ENCODE data around the gene NIPSNAP2. TPM values are rescaled to one million over a fixed set of nuclear protein-coding genes. Genes with fewer than 3 reads are reported as not detected.
A peak's percentile ranks its signal among the peaks of the same experiment; 100 is the strongest.
"Not testable (repeated sequence)": the region's sequence is repeated elsewhere in the genome, so short reads cannot be mapped to it uniquely, and the experiment has no call there.

Gene NIPSNAP2
- total and polyA plus RNA-seq, 2 of the 13 experiments (the other 11 are each of a cell fraction or from before 2014, with no cell fraction given) = 40.3 to 61.5 TPM

DNA sequence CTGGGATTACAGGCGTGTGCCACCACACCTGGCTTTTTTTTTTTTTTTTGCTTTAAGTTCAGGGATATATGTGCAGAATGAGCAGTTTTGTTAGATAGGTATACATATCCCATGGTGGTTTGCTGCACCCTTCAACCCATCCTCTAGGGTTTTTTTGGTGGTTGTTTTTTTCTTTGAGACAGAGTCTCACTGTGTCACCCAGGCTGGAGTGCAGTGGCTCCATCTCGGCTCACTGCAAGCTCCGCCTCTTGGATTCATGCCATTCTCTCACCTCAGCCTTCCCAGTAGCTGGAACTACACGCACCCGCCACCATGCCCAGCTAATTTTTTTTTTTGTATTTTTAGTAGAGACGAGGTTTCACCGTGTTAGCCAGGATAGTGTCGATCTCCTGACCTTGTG lies 84.4 kb downstream of the NIPSNAP2 start:
- FAIRE-seq; H3K4me3 ChIP-seq (replicated peaks in 1 of 3; ENCODE audit: insufficient read depth in 1 of 3, low read depth in 2 of 3, low read length in 3 of 3); H4K20me1 ChIP-seq (ENCODE audit: insufficient read depth, low read length); CTCF ChIA-PET (ENCODE audit: low intra/inter-chr PET ratio, low total read pairs); H3K9ac ChIP-seq (ENCODE audit: insufficient read depth, low read depth, low read length); H2AFZ ChIP-seq (ENCODE audit: low read length); BruUV-seq (replicated peaks); in situ Hi-C loops (cut with HindIII; ENCODE audit: extremely low pct_ligation_motif_present, low pct_unique_long_range_greater_than_20kb); H3K27me3 ChIP-seq (ENCODE audit: control insufficient read depth in 1 of 2, insufficient read depth in 2 of 2, low read length in 2 of 2); intact Hi-C loops (cut with micrococcal nuclease; ENCODE audit: unreplicated experiment); H3K36me3 ChIP-seq (replicated peaks in 1 of 2; ENCODE audit: control insufficient read depth in 1 of 2, insufficient read depth in 2 of 2, low read length in 2 of 2); H3K9me3 ChIP-seq (ENCODE audit: low read length); TF ChIP-seq NR2F6 (IDR thresholded peaks at IDR 0.05): not testable (repeated sequence)
- peak; percentile 4; the same call in 2 of the 3 replicates for ATAC-seq
- TF ChIP-seq ZBTB3 (CRISPR knock-in tag; IDR thresholded peaks at IDR 0.05; ENCODE audit: borderline replicate concordance, low read depth) (peak; percentile 71; the same call in 1 of the 2 replicates), ZNF431 (CRISPR knock-in tag; IDR thresholded peaks at IDR 0.05; ENCODE audit: borderline replicate concordance, low read depth) (peak; percentile 95; the same call in 1 of the 2 replicates), SALL1 (CRISPR knock-in tag; IDR thresholded peaks at IDR 0.05) (0 out of 2 replicates have a peak, but pooled peaks have one; percentile 23), POLR2AphosphoS5 (IDR thresholded peaks at IDR 0.05; ENCODE audit: low read depth, low read length) (0 out of 2 replicates have a peak, but pooled peaks have one; percentile 8), TBX2 (CRISPR knock-in tag; IDR thresholded peaks at IDR 0.05; ENCODE audit: borderline replicate concordance) (peak; percentile 18; the same call in 1 of the 2 replicates), NR2F6 (CRISPR knock-in tag; IDR thresholded peaks at IDR 0.05) (0 out of 2 replicates have a peak, but pooled peaks have one; percentile 8), DMAP1 (CRISPR knock-in tag; IDR thresholded peaks at IDR 0.05) (peak; percentile 38; the same call in 1 of the 2 replicates), SAP130 (CRISPR knock-in tag; IDR thresholded peaks at IDR 0.05; ENCODE audit: low read depth) (0 out of 2 replicates have a peak, but pooled peaks have one; percentile 17)
- TF ChIP-seq, protein P1, sequence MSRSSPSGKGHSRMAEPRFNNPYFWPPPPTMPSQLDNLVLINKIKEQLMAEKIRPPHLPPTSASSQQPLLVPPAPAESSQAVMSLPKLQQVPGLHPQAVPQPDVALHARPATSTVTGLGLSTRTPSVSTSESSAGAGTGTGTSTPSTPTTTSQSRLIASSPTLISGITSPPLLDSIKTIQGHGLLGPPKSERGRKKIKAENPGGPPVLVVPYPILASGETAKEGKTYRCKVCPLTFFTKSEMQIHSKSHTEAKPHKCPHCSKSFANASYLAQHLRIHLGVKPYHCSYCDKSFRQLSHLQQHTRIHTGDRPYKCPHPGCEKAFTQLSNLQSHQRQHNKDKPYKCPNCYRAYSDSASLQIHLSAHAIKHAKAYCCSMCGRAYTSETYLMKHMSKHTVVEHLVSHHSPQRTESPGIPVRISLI (CRISPR knock-in tag; IDR thresholded peaks at IDR 0.05; ENCODE audit: borderline replicate concordance) = peak; percentile 84
- TF ChIP-seq, protein P2, sequence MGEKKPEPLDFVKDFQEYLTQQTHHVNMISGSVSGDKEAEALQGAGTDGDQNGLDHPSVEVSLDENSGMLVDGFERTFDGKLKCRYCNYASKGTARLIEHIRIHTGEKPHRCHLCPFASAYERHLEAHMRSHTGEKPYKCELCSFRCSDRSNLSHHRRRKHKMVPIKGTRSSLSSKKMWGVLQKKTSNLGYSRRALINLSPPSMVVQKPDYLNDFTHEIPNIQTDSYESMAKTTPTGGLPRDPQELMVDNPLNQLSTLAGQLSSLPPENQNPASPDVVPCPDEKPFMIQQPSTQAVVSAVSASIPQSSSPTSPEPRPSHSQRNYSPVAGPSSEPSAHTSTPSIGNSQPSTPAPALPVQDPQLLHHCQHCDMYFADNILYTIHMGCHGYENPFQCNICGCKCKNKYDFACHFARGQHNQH (CRISPR knock-in tag; IDR thresholded peaks at IDR 0.05) = 0 out of 2 replicates have a peak, but pooled peaks have one; percentile 33
- TF ChIP-seq, protein P3, sequence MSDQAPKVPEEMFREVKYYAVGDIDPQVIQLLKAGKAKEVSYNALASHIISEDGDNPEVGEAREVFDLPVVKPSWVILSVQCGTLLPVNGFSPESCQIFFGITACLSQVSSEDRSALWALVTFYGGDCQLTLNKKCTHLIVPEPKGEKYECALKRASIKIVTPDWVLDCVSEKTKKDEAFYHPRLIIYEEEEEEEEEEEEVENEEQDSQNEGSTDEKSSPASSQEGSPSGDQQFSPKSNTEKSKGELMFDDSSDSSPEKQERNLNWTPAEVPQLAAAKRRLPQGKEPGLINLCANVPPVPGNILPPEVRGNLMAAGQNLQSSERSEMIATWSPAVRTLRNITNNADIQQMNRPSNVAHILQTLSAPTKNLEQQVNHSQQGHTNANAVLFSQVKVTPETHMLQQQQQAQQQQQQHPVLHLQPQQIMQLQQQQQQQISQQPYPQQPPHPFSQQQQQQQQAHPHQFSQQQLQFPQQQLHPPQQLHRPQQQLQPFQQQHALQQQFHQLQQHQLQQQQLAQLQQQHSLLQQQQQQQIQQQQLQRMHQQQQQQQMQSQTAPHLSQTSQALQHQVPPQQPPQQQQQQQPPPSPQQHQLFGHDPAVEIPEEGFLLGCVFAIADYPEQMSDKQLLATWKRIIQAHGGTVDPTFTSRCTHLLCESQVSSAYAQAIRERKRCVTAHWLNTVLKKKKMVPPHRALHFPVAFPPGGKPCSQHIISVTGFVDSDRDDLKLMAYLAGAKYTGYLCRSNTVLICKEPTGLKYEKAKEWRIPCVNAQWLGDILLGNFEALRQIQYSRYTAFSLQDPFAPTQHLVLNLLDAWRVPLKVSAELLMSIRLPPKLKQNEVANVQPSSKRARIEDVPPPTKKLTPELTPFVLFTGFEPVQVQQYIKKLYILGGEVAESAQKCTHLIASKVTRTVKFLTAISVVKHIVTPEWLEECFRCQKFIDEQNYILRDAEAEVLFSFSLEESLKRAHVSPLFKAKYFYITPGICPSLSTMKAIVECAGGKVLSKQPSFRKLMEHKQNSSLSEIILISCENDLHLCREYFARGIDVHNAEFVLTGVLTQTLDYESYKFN (CRISPR knock-in tag; conservative IDR thresholded peaks at IDR 0.05) = 0 out of 2 replicates have a peak, but pooled peaks have one; percentile 29
- TF ChIP-seq, protein P4, sequence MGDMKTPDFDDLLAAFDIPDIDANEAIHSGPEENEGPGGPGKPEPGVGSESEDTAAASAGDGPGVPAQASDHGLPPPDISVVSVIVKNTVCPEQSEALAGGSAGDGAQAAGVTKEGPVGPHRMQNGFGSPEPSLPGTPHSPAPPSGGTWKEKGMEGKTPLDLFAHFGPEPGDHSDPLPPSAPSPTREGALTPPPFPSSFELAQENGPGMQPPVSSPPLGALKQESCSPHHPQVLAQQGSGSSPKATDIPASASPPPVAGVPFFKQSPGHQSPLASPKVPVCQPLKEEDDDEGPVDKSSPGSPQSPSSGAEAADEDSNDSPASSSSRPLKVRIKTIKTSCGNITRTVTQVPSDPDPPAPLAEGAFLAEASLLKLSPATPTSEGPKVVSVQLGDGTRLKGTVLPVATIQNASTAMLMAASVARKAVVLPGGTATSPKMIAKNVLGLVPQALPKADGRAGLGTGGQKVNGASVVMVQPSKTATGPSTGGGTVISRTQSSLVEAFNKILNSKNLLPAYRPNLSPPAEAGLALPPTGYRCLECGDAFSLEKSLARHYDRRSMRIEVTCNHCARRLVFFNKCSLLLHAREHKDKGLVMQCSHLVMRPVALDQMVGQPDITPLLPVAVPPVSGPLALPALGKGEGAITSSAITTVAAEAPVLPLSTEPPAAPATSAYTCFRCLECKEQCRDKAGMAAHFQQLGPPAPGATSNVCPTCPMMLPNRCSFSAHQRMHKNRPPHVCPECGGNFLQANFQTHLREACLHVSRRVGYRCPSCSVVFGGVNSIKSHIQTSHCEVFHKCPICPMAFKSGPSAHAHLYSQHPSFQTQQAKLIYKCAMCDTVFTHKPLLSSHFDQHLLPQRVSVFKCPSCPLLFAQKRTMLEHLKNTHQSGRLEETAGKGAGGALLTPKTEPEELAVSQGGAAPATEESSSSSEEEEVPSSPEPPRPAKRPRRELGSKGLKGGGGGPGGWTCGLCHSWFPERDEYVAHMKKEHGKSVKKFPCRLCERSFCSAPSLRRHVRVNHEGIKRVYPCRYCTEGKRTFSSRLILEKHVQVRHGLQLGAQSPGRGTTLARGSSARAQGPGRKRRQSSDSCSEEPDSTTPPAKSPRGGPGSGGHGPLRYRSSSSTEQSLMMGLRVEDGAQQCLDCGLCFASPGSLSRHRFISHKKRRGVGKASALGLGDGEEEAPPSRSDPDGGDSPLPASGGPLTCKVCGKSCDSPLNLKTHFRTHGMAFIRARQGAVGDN (CRISPR knock-in tag; IDR thresholded peaks at IDR 0.05) = peak; percentile 12; the same call in 1 of the 2 replicates
- POLR2A ChIA-PET = interaction anchor here (0.7 to 4.1 kb wide), 5 partner anchors 14 to 42 kb away, joined by 3 to 144 read pairs (median 82); partner anchors contain the start of gene SUMF2
- Histone ChIP-seq H3K4me2 (ENCODE audit: low read depth, low read length) (peak overlapping the region; percentile 50; the same call in 1 of the 2 replicates), H3K79me2 (ENCODE audit: insufficient read depth, low read length) (peaks cover 37% of the 10 kb centered on the region), H3K27ac (ENCODE audit: extremely low read length, insufficient read depth, low read length) (peak overlapping the region; percentile 71), H3K4me1 (ENCODE audit: insufficient read depth, low read length) (peaks cover 67% of the 10 kb centered on the region)
- 17% methylated on average over 8 of the region's 8 CpGs for WGBS (ENCODE audit: low lambda C conversion rate)
- DNase-seq (ENCODE audit: low spot score) = peak; percentile 73
